Measurements from ENCODE around the gene TAPBP. TPM values are rescaled to one million over a fixed set of nuclear protein-coding genes. Genes with fewer than 3 reads are reported as not detected.
A peak's percentile ranks its signal among the peaks of the same experiment; 100 is the strongest.

TAPBP gene
- total and polyA plus RNA-seq, 9 of the 15 experiments (the other 6 are each of a cell fraction or from before 2014, with no cell fraction given), result 5.6 to 74.0 (median 22.3) TPM

- TF ChIP-seq POLR3A (IDR thresholded peaks at IDR 0.05; ENCODE audit: borderline replicate concordance, extremely low read depth, insufficient read depth, insufficient read length), result no peak
- TF ChIP-seq C11orf30 (IDR thresholded peaks at IDR 0.05; ENCODE audit: low read depth), result no peak
- TF ChIP-seq TBL1XR1 (IDR thresholded peaks at IDR 0.05; ENCODE audit: low read length in 2 of 2), result peak in 1 of 2 experiments; percentile 39; a peak in 1 of 4 replicates
- no peak for TF ChIP-seq ZNF609 (CRISPR knock-in tag; IDR thresholded peaks at IDR 0.05; ENCODE audit: borderline replicate concordance)
- no peak for TF ChIP-seq NR1H2 (CRISPR knock-in tag; IDR thresholded peaks at IDR 0.05)
- no peak for TF ChIP-seq ZNF830 (CRISPR knock-in tag; IDR thresholded peaks at IDR 0.05)
- no peak for TF ChIP-seq CBX8 (IDR thresholded peaks at IDR 0.05; ENCODE audit: borderline replicate concordance, extremely low read depth, low read depth, low read length, poor library complexity, severe bottlenecking)
- peak; percentile 79; the same call in 1 of the 2 replicates for TF ChIP-seq LCOR (CRISPR knock-in tag; IDR thresholded peaks at IDR 0.05)
- TF ChIP-seq ZNF384 (IDR thresholded peaks at IDR 0.05; ENCODE audit: low read depth, low read length), result peak; percentile 21; the same call in 1 of the 2 replicates
- no peak for TF ChIP-seq ZNF395 (CRISPR knock-in tag; IDR thresholded peaks at IDR 0.05)
- TF ChIP-seq ZZZ3 (IDR thresholded peaks at IDR 0.05), result no peak
- TF ChIP-seq DNMT1 (IDR thresholded peaks at IDR 0.05), result no peak
- TF ChIP-seq MTA1 (IDR thresholded peaks at IDR 0.05; ENCODE audit: borderline replicate concordance), result no peak
- TF ChIP-seq ZC3H11A (IDR thresholded peaks at IDR 0.05; ENCODE audit: low read depth, low read length), result peak; percentile 49; the same call in 1 of the 2 replicates
- TF ChIP-seq MTF1 (CRISPR knock-in tag; IDR thresholded peaks at IDR 0.05; ENCODE audit: borderline replicate concordance), result no peak
- TF ChIP-seq KLF10 (CRISPR knock-in tag; IDR thresholded peaks at IDR 0.05), result no peak
- TF ChIP-seq E4F1 (CRISPR knock-in tag; IDR thresholded peaks at IDR 0.05; ENCODE audit: borderline replicate concordance), result no peak
- TF ChIP-seq ZBTB26 (CRISPR knock-in tag; IDR thresholded peaks at IDR 0.05), result no peak
- TF ChIP-seq XRCC3 (IDR thresholded peaks at IDR 0.05), result no peak
These were observed 33.8 kb downstream of the TAPBP start (continued) for GRCh38 chr6:33279971-33280511.

Measured in K562 (cell line).